ENCODE measurements around the gene DCT. TPM values are rescaled to one million over a fixed set of nuclear protein-coding genes. Genes with fewer than 3 reads are reported as not detected.

The DCT gene
- total RNA-seq, 1 experiment from 2014 or later: 0.12 TPM

DNA sequence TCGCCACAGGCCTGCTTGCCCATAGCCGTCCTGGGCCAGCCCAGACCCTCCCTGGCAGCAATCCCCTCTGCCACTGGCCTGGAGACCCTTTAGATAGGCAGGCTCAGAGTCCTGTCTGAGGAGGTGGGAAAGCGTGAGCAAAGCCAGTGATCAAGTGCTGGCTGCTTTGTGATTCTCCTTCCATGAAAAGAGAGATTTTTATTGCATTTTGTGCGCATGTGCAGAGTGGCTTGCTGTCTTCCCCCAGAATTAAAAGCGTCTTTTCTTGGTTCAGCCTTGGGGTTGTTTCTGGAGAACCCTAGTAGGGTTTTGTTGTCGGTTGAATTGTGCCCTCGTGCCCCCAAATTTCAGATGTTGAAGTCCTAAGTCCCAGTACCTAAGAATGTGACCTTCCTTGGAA, 44.9 kb upstream of the DCT start:
- DNase-seq (ENCODE audit: low read depth, low spot score) (no peak), ATAC-seq (no peak)
- Histone ChIP-seq H3K36me3 (ENCODE audit: control insufficient read depth in 1 of 2, insufficient read depth in 2 of 2, low read length in 2 of 2) (no peaks in the 10 kb centered on the region), H3K9me3 (ENCODE audit: control insufficient read depth in 1 of 2, insufficient read depth in 1 of 2, low read depth in 1 of 2, low read length in 2 of 2) (no peaks in the 10 kb centered on the region), H3K27ac (ENCODE audit: low read depth, low read length) (no peak overlapping the region), H4K20me1 (ENCODE audit: insufficient read depth) (no peaks in the 10 kb centered on the region), H3K9me2 (ENCODE audit: insufficient read depth) (no peaks in the 10 kb centered on the region), H3K79me2 (ENCODE audit: insufficient read depth, low read length) (no peaks in the 10 kb centered on the region), H3K9ac (ENCODE audit: low read length) (no peak overlapping the region), H3K4me1 (ENCODE audit: control insufficient read depth in 1 of 2, insufficient read depth in 2 of 2, low read length in 2 of 2) (no peaks in the 10 kb centered on the region), H3K4me2 (ENCODE audit: low read length) (no peak overlapping the region), H3K4me3 (replicated peaks in 1 of 2; ENCODE audit: low read depth in 1 of 2, low read length in 2 of 2) (no peak overlapping the region), H2AFZ (ENCODE audit: low read depth, low read length, poor library complexity, severe bottlenecking) (no peak overlapping the region), H3K27me3 (ENCODE audit: insufficient read depth, low read length) (peaks cover 13% of the 10 kb centered on the region; the same call in 1 of the 2 replicates)
- intact Hi-C loops (cut with micrococcal nuclease): no loop called here
- ChIA-PET RAD21 (ENCODE audit: low non-redundant PET in 1 of 2, low total read pairs in 2 of 2, uncharacterized antibody in 2 of 2, unreplicated experiment in 2 of 2) (no interaction called here), CTCF (no interaction called here), POLR2A (no interaction called here)
- TF ChIP-seq ELF1 (IDR thresholded peaks at IDR 0.05; ENCODE audit: borderline replicate concordance, low read depth) (no peak), YY1 (IDR thresholded peaks at IDR 0.05; ENCODE audit: extremely low read depth, insufficient replicate concordance, low read depth, low read length) (no peak), TCF7L2 (IDR thresholded peaks at IDR 0.05; ENCODE audit: borderline replicate concordance, extremely low read depth, insufficient read depth, insufficient read length) (no peak), ZFX (IDR thresholded peaks at IDR 0.05) (no peak), CEBPB (IDR thresholded peaks at IDR 0.05; ENCODE audit: low read depth) (no peak), SIN3A (IDR thresholded peaks at IDR 0.05; ENCODE audit: low read depth) (no peak), POLR2AphosphoS5 (IDR thresholded peaks at IDR 0.05; ENCODE audit: low read depth, low read length) (no peak), CBX3 (IDR thresholded peaks at IDR 0.05; ENCODE audit: low read depth) (no peak), EGR1 (IDR thresholded peaks at IDR 0.05; ENCODE audit: low read depth) (no peak), ZNF274 (IDR thresholded peaks at IDR 0.05; ENCODE audit: low read depth, low read length) (no peak), SP1 (IDR thresholded peaks at IDR 0.05; ENCODE audit: low read depth) (no peak), FOSL1 (IDR thresholded peaks at IDR 0.05; ENCODE audit: low read depth) (no peak), POLR2A (IDR thresholded peaks at IDR 0.05; ENCODE audit: borderline replicate concordance, extremely low read depth, insufficient read depth, insufficient read length) (no peak), EZH2 (IDR thresholded peaks at IDR 0.05) (no peak)
- TF ChIP-seq, protein P1, sequence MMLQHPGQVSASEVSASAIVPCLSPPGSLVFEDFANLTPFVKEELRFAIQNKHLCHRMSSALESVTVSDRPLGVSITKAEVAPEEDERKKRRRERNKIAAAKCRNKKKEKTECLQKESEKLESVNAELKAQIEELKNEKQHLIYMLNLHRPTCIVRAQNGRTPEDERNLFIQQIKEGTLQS (IDR thresholded peaks at IDR 0.05): no peak
- TF ChIP-seq, protein P2, sequence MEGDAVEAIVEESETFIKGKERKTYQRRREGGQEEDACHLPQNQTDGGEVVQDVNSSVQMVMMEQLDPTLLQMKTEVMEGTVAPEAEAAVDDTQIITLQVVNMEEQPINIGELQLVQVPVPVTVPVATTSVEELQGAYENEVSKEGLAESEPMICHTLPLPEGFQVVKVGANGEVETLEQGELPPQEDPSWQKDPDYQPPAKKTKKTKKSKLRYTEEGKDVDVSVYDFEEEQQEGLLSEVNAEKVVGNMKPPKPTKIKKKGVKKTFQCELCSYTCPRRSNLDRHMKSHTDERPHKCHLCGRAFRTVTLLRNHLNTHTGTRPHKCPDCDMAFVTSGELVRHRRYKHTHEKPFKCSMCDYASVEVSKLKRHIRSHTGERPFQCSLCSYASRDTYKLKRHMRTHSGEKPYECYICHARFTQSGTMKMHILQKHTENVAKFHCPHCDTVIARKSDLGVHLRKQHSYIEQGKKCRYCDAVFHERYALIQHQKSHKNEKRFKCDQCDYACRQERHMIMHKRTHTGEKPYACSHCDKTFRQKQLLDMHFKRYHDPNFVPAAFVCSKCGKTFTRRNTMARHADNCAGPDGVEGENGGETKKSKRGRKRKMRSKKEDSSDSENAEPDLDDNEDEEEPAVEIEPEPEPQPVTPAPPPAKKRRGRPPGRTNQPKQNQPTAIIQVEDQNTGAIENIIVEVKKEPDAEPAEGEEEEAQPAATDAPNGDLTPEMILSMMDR (IDR thresholded peaks at IDR 0.05 in 2 of 3, conservative IDR thresholded peaks at IDR 0.05 in 1 of 3; ENCODE audit: borderline replicate concordance in 1 of 3, insufficient read depth in 1 of 3, low read depth in 2 of 3, low read length in 2 of 3): no peak
- TF ChIP-seq, protein P3, sequence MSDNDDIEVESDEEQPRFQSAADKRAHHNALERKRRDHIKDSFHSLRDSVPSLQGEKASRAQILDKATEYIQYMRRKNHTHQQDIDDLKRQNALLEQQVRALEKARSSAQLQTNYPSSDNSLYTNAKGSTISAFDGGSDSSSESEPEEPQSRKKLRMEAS (IDR thresholded peaks at IDR 0.05): no peak
- TF ChIP-seq, protein P4, sequence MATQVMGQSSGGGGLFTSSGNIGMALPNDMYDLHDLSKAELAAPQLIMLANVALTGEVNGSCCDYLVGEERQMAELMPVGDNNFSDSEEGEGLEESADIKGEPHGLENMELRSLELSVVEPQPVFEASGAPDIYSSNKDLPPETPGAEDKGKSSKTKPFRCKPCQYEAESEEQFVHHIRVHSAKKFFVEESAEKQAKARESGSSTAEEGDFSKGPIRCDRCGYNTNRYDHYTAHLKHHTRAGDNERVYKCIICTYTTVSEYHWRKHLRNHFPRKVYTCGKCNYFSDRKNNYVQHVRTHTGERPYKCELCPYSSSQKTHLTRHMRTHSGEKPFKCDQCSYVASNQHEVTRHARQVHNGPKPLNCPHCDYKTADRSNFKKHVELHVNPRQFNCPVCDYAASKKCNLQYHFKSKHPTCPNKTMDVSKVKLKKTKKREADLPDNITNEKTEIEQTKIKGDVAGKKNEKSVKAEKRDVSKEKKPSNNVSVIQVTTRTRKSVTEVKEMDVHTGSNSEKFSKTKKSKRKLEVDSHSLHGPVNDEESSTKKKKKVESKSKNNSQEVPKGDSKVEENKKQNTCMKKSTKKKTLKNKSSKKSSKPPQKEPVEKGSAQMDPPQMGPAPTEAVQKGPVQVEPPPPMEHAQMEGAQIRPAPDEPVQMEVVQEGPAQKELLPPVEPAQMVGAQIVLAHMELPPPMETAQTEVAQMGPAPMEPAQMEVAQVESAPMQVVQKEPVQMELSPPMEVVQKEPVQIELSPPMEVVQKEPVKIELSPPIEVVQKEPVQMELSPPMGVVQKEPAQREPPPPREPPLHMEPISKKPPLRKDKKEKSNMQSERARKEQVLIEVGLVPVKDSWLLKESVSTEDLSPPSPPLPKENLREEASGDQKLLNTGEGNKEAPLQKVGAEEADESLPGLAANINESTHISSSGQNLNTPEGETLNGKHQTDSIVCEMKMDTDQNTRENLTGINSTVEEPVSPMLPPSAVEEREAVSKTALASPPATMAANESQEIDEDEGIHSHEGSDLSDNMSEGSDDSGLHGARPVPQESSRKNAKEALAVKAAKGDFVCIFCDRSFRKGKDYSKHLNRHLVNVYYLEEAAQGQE (IDR thresholded peaks at IDR 0.05; ENCODE audit: low read depth): no peak
- no TSS peak for BruUV-seq (replicated peaks)

Measured in HCT116 (cell line).